Islet of Langerhans (tissue), 1 donor: ENCODE results near the gene TTN.

Source experiments
- FAIRE-seq: peaks from one replicate; lab custom pipeline; 2011; peaks lifted over from hg19 to GRCh38; lab: Jason Lieb, UNC

Gene TTN

DNA sequence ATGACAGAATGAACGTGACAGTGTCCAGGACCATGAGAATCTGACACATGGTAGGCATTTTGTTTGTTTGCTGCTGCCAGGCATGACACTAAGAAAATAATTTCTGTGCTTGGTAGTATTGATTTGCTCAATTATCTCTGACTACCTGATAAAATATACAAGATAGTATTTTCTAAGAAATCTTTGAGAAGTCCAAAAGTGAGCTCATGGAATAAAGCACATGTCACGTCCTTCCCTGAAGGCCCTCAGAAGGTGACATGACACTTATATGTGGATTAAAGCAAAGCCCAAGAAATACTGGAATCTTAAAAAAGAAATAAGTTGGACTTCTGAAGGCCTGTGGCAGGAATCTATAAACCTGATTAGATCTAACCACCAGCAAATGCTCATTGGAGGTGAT is 3.8 kb upstream of the TTN start:
- no peak for FAIRE-seq

DNA sequence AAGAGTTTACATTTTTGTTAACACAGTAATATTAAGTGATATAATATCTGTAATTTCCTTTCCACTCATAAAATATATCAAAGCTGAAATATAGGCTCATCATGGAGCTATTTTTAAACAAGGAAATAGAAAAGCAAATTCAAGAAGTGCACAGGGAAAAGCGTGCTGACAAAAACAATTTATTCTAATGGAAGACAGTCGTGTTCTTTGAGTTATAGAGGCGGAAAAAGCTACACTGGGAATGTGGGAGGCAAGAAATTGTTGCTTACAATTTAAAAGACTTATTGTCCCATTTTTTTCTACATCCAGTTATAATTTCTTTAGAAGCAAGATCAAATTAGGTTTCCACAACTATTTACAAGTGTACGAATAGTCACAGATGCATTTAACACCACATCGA is 3.2 kb upstream of the TTN start:
- FAIRE-seq, result peak; percentile 41

DNA sequence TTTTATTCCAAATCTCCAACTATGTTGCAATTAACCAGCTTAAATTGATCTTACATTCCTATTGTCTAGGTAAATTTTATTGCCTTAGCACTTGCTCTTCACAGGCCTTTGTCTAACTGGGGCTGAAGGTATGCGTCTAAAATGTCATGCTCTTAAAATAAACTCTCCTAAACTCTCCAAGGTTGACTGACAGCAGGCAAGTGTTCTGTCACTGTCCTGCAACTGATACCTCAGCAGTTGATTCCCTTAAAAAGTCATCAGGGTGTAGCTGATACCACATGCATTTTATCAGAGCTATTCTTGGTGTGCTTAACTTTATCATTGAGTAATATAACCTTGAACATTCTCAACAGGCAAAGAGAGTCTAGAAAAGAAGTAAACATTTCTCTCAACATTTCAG is 680 bp downstream of the TTN start:
- no peak for FAIRE-seq

DNA sequence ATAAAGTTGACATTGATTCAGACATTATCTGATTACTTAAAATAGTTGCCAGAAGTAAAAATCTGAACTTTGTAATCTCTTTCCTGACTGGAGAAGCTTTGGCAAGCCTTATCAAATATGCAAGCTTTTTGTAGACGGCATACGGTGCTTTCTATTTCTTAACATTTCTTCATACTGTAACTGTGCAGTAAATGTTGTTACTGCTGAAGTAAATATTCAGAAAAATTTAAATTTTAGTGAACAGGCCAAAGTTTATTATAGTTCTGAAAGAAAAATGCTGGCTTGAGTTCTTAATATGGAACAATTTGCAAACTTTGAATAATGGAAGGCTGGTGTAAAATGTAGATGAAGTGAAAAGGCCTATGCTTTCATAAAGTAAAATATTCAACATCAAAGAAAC is 1.8 kb downstream of the TTN start:
- FAIRE-seq, result no peak

DNA sequence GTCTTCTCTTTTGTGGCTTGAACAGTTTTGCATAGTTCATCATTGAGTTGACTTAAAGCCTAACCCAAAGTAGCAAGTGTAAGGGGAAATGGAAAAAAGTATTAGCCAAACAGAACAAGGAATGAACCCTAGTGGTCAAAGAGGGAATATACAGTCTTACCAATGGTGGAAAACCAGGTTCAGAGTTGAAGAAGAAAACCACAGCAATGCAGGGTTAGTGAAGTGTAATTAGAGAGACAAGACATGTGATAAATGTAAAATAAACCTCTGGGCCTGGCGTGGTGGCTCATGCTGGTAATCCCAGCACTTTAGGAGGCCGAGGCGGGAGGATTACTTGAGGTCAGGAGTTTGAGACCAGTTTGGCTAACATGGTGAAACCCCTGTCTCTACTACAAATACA is 2.4 kb downstream of the TTN start:
- no peak for FAIRE-seq

DNA sequence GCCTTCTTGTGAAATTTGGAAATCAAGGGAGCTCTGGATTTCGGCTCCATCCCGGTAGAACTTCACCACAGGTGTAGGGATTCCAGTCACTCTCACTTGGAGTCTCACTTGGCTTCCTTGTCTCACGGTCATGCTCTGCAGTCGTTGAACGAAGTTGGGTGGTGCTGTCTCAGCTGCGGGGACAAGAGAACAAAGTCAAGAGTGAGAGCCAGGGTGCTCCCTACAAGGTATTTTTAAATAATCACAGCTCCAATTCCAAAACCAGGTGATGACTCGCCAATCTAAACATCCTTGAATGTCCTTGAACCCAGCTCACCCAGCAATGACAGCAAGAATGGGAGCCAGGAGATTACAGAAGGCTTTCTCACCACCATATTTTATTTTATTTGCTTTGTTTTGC is 6.7 kb downstream of the TTN start:
- no peak for FAIRE-seq

DNA sequence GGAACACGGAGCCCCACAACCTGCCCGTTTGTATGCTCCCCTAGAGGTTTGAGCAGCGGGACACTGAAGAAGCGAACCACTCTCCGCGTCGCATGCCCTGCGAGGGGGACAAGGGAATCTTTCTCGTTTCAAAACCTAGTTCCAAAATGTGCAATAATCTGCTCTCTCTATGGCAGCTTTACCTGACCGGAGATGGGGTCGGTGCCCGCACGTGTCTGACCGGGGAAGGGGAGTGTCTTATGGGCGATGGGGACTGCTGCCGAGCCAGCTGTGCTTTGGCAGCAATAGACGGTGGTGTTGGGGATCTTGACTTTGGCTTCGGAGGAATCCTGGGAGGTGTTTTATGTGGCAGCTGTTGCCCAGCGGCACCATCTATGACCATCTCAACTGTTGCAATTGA is 7.9 kb downstream of the TTN start:
- no peak for FAIRE-seq

DNA sequence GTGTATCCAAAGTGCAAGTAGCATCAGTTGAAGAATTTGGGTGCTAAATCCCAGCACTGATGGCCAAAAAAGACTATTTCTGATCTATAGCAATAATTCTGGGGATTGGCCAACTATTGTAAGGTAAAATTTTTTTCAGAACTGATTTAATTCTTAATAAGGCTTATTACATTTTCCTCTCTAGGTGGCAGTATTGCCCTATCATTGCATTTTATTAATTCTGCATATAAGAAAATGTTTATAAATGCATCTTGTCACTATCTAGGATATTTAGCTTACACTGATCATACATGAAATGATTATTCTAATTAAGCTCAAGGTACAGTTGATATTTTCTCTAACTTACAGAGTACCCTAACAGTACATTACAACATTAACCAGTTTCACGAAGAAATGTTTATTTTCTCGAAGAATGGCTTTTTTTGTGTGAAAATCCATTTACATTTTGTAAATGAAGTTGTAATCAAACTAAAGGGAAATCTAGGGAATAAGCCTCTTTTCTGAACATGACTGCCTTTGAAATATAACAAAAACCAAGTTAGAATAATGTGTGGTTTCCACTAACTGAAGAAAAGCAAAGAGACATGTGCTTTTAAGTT is 11.0 kb downstream of the TTN start:
- FAIRE-seq, result peak; percentile 85

DNA sequence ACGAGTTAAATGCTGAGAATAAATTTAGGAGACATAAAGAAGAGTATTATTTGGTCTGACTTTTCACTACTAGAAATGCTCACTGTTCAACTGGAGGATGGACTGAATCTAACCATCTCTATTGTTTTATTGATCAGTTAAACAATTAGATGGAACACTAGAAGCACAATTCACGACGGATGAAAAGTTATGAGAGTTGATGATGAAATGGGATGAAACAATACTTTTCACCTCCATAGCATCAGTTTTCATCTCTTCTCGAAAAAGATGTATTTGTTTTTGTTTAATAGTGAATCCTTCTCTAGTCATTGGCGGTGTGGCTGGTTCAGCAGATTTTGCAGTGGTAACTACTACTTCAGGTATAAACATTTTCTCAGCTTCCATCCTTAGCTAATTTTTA is 19.3 kb downstream of the TTN start:
- no peak for FAIRE-seq

DNA sequence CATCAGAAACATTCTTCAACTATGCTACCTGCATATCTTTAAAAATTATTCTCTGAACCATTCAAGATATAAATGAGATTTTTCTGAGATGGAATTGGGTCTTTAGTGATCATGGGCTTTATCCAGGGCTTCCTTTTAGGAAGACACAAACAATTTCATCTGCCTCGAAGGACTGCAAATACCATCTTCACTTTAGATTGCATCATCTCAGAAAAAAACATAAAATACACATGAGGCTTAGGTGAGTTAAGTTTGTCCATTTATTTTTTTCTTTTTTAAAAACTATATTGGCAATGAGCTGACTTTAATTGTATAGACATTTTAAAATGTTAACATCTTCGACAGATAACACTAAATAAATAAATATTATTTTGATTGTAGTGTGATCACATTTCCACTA is 20.1 kb downstream of the TTN start:
- no peak for FAIRE-seq

DNA sequence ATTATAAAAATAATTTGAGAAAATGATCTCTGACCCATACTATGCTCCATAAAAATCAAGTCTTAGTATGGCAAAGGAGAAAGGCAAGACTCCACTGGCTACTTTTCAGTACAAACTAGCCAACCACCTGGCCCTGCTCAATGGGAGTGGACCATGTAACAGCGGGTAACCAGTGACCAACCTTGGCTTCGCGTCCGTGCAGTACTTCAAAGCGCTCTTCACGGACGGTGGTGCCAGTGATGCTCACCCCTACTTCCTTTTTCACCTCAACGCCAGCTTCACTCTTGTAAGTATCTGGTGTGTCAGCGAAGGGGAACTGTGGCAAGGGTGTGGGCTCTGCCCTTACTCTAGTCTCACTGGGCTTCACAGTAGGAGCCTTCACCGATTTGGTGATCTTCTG is 23.3 kb downstream of the TTN start:
- FAIRE-seq, result no peak

DNA sequence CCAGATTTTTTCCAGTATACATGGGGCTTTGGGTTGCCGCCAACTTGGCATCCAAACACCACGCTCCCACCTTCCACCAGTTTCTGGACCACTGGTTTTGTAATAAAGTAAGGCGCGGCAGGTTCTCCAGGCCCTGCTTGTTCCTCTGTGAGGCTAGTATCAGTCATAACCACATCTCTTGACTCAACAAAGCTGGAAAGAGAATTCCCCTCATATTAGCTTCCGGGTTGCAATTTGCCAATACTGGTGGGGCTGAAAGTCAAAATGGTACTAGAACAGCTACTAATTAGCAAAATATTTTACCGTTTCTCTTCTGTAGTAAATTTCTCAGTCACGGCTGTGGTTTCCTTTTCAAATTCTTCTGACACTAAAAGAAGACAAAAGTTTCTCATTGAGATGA is 25.0 kb downstream of the TTN start:
- no peak for FAIRE-seq

DNA sequence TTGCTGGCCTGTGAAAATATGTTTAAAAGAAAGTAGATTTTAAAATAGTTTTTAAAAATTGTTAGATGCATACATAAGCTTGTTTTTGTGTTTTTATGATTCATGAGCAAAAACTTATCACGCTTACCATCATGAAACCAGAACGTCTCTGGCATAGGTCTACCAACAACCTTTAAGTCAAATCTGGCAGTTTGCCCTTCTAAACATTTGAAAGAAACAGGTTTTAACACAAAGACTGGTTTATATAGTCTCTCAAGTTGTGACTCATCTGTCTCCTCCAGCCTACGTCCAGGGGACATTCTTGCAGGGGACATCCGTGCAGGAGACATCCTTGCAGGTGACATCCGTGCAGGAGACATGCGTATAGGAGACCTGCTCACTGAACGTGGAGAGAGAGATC is 29.6 kb downstream of the TTN start:
- FAIRE-seq, result no peak

DNA sequence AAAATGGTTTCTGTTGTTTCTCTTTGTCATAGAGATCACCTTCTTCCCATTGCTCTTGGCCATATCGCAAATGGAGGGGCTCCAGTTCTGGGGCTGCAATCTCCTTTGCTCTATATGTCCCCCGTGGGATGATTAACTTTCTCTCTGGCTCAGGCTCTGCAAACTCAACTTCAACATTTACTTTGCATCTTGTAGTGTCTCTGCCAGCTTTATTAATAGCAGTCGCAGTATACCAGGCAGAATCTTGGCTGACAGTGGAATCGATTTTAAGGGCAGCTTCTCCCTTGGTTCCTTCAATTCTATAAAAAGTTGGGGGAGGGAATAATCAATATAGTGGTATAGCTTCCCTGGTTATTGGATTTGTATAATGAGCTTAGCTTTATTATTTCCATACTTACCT is 30.5 kb downstream of the TTN start:
- FAIRE-seq, result no peak

DNA sequence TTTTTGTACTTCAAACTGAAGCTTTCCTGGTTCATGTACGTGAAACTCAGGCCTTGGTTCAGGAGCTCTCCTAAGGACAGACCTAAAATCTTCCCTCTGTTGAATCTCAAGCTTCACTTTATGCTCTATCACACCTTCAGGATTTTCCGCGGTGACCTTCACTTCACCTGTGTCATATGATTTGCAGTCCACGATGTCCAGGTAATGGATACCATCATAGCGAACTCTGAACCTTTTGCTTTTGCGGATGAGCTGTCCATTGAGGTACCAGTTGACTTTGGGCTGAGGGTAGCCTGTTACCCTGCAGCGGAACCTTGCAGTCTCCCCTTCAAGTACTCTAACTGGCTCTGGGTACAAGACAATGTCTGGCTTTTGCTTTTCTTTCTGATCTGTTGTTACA is 31.2 kb downstream of the TTN start:
- FAIRE-seq, result no peak

DNA sequence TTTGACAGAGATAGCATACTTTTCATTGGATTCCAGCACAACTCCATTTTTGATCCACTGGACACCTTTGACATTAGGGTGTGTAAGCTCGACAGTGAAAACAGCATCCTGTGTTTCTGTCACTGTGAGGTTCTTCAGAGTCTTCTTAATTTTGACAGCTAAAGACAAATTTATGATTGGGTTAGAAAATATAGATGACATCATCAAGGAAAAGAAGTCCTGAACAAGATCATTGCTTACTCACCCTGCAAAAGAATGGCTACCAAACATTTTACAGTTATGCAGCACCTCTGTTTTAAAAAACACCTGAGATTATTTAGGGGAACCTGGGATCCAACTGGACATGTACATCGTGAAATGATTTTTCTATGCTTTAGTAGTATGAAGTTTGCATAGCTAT is 36.7 kb downstream of the TTN start:
- FAIRE-seq, result no peak

DNA sequence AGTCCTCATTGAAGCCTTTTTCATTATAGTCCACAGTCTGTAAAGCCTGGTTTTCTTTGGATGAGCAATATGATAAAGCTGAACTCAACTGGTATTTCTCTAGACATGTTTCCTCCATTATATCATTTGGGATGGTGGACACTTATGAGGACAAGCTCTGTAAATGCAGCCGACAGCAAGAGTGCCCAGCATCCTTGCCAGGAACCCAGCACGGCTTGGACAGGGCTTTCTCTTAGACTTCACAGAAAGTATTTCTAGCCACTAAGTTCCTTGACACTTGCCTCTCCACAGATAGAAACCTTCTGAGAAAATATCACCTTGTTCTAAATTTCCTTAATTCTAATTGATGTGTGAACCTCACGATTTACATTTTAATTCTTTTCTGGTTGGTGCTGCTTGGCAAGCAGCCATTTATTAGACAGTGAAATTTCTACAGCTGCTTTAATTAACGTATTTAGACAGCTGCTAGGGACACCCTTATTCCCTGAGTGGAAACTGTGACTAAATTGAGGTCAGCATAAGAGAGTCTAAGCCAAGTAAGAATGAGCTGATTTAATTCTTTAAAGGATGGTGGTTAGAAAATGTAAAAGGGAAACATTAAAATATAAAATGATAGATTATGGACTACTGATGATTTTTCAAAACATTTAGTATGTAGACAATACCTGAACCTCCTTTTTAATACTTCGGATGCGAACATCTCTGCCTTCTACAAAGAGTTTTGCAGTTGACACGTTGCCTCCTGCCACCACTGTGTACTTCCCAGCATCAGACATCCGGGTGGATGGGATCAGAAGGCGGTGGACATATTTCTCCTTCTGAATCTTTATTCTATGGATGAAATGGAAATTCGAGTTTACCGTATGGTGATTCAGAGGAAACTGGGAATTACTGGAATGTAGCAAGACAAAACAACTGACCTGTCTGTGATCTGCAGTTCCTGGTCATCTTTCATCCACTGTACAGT is 39.8 kb downstream of the TTN start:
- no peak for FAIRE-seq

DNA sequence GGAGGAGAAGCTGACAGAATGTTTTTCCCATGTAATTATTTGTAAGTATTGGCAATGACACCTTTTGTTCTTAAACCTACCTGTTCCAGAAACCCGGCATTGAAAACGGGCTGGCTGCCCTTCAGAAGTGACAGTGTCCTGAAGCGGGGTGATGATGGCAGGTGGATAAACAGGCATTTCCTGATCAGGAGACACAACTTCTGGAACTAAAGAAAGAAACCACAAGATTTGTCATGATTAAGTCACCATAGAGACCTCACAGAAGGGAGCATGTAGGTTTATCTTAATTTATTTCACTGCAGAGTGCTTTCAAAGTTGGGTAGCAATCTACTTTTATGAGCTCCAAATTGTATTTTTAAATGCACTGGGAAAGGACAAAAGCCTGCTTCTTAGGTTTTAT is 43.1 kb downstream of the TTN start:
- no peak for FAIRE-seq

DNA sequence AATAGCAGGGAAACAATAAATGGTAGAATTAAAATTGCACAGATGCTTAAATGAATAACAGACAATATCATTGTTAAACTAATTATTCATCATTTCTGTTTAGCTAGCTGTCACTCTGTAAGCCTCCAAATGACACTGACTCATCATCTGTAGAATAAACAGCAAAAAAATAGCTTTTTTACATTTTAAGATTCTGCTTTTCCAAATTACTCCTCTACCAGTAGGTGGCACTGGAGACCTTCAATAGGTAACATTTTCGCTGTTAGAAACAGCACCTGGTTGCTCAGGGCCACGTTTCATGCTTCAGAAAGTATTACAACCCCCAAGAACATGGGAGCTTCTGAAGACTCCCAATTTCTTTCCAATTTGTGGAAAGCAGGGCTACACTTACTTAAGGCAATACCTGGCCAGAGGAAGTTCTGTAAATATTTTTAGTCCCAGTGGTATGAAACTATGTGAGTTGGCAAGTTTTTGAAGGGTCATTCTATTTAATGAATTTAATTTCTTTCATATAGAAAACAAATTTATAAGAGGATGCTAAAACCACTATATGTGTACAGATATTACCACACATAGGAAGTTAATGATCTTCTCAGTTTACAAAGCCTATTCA is 45.4 kb downstream of the TTN start:
- FAIRE-seq, result peak; percentile 58

DNA sequence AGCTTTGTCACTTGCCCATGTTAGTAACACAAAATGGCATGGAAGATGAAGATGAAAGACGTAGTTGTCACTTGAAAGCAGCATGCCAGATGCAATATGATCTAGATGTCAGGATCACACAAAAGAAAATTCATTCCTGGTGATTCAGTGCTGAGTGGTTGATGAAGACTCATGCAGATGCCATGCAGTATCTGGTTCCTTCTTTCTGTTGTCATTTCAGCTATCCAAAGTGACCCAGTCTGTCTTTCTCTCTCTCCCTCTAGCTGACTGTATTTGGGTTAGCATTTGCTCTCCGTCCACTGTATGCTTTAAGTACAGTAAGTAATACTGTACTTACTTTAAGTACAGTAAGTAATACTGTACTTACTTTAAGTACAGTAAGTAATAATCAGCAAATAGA is 50.4 kb downstream of the TTN start:
- no peak for FAIRE-seq

DNA sequence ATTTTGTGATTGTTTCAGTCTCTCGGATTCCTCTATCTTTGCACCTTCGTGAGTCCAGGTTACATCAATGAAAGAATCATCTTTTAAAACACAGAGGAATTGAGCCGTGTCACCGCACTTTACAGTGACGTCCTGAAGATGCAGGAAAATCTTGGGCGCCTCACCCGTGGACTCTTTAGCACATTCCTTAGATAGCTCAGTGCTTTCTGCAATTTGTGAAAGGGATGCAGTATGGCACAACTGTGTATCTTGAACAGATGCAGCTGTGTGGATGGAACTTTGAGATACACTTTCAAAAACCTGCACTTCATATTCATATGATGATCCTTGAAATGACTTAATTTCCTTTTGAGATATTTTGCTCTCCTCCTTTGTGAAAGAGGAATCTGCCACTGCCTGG is 50.9 kb downstream of the TTN start:
- FAIRE-seq, result no peak

DNA sequence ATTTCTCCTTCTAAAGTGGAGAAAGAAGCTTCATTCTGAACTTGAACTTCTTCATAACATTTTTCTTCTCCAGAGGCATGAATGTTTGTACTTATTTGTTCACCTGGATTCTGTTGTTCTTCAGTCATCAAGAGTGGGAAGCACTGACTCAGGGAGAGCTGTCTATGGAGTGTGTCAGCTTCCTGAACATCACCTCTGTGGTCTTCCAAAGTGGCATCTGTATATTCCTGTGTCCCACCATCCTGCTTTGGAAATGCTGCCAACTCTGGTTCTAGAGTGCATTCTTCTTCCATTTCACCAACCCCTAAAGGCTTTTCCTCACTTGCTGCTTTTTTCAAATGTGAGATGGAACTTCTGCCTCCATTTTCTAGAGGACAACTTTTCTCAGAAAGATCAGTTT is 59.5 kb downstream of the TTN start:
- FAIRE-seq, result no peak

DNA sequence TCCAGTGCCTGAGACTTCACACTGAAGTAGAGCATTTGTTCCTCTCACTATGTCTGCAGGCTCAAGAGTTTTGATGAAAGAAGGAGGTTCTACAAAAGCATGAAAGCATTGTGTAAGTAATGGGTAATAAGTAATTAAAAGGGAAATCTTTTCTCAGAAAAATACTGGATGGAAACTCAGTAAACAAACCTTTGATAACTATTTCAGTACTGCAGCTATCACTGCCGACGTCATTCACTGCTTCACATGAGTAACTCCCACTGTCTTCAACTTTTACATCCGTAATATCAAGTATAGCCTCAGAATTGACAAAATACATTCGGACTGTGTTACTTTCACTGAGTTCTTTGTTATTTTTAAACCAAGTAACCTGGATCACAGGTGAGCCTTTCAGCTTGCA is 72.7 kb downstream of the TTN start:
- FAIRE-seq, result no peak

DNA sequence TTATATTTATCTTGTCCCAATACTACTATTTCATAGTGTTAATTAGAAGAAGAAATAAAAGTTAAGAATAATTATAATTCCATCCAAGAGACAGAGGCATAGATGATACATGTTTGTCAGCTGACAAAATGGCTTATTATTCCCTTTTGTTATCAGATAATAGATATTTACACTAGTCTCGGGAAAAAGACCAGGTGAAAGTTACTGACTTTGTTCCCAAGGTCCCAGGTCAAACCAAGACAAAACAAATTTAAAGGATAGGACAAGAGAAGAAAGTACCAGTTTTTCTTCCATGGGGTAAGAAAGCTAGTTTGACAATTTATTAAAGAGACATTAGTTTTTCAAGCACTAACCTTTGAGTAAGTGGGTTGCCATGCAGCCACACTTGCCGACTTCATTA is 73.2 kb downstream of the TTN start:
- FAIRE-seq, result no peak
